Amniotic epithelial cell (primary cell): ENCODE measurements around the gene SYT5.

Source experiments
- DNase-seq: peaks from one replicate; pipeline ENCODE4 v3.0.0-alpha.2; 2010; ENCODE audit warnings: low read depth

SYT5 gene

DNA sequence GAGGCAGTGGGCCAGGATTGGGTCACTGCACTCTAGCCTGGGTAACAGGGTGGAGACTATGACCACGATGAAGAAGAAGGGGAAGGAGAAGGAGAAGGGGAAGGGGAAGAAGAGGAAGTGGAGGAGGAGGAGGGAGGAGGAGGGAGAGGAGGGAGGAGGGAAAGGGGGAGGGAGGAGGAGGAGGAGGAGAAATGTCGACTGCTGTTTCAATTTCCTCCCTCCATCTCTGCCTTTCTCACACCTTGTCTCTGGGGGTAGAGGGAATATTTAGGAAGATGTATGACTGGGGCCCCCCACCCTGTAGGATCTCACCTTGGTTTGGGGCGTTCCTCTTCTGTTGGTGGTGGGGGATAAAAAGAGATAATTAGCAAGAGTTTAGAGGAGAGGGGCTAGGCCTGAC lies 34.9 kb downstream of the SYT5 start:
- no peak for DNase-seq

DNA sequence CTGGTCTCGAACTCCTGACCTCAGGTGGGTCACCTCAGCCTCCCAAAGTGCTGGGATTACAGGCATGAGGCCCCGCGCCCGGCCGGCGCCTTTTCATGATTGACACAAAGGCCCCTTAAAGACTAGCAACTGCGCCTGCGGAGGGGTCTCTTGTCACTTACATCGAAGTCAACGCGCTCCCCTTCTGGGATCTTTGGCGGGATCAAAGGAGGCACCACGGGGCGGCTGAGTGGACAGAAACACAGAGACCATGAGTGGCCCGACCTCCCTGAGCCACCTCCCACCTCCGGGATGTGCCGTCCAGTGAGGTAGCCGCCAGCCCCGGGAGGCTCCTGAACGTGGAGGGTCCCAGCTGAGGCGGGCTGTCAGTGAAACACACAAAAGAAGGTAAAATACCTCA lies 38.4 kb downstream of the SYT5 start:
- no peak for DNase-seq

GRCh38 chr19:55137915-55138314 lies 42.2 kb downstream of the SYT5 start:
- no peak for DNase-seq

DNA sequence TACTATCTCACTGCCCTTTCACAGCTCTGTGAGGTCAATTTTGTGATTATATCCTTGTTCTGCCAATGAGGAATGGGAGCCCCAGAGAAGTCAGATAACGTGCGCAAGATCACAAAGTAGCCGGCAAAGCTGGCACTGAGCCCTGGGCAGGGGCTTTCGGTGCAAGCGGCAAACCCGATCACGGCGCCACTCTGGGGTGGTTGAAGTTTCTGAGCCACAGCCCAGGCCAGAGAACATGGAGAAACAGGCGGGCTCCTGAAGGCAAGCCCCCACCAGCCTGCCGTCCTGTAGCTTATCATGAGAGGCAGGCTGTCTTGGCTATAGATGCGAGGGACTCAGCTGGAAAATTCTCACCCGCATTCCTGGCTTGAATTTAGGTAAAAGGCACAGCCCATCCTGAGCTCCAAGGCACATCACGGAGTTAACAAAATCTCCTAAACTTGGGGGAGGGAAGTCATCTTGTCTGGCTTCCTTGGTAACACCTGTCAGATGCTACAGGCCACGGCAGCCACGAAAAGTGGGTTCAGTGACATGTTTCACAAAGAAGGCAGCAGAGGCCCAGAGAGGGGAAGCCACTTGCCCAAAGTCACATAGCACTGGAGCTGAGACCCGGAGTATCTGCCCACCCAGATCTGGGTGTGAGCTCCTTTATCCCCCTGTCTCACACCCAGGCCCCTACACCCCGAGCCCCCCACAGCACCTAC lies 43.5 kb downstream of the SYT5 start:
- no peak for DNase-seq

DNA sequence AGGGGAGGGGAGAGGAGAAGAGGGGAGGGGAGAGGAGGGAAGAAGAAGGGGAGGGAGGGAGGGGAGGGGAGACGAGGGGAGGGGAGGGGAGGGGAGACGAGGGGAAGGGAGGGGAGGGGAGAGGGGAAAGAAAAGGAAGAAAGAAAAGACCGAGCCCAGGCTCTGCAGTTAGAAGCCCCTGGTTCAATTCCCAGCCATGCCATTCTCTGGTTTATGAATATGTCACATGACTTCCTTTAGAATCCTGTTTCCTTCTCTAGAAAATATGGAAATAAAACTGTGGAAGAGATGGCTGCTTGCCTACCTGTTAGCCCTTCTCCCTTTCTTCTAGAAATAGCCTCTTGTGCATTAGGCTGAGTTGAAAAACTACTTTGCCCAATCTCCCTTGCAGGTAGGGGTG lies 45.4 kb downstream of the SYT5 start:
- no peak for DNase-seq

DNA sequence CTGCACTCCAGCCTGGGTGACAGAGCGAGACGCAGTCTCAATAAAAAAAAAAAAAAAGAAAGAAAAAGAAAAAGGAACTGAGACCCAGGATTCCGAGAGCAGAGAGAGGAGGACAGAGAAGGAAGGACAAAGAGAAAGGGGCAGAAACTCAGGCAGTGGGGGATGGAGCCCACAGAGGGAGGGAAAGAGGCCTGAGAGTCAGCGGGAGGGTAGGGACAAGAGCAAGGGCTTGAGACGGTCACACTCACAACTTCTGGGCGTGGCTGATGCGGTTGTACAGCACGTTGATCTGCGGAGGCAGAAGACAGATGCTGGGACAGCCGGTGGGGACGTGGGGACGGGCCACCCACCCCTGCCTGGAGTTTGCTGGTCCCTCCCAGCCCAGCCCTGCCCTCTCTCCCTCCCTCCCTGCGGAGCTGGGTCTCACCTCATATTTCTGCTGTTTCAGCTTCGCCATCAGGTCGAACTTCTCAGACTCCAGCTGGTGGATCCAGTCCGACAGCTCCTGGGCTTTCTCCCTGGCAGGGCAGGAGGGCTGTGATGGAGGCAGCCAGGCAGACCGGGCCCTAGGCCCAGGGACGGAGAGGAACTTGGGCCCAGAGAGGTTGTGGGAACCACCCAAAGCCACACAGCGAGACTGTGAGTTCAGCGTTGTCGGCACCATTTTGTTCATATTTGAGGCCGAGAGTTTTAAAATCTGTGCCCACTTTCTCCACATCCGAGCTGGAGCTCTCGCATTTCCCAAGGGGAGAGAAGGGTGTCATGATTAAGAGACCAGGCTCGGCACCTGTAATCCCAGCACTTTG lies 46.2 kb downstream of the SYT5 start:
- DNase-seq, result no peak

- no peak for DNase-seq
Measured at GRCh38 chr19:55132453-55133129, 47.5 kb downstream of the SYT5 start.

DNA sequence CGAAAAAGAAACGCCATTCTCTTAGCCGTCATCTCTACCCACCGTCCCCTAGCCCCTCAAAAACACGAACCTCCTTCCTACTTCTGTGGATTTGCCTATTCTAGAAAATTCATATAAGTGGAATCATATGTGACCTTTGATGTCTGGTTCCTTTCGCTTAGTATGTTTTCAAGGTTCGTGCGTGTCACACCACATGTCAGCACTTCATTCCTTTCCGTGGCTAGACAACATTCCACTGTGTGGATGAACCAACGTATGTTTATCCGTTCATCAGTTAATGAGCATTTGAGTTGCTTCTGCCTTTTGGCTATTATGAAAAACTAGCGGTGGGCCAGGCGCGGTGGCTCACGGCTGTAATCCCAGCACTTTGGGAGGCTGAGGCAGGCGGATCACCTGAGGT lies 48.7 kb downstream of the SYT5 start:
- DNase-seq, result no peak
